ENCODE measurements around the gene DNMT1.

DNMT1 gene

DNA sequence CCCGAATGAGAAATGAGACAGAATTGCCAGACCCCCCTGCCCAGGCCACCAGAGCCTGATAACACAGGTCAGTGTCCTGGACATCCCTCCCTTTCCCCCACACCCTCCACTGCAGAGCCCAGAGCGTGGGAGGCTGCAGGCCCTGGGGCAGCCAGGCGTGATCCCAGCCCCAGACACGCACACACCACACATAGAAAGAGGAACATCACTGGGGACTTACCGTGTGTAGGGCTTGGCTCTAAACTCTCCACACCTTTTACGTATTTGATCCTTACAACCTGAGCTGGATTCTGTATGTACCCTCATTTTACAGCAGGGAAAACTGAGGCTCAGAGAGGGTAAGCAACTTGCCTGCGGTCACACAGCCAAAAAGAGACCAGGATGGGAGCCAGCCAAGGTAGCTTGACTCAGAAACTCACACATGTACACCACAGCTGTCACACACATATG is 91.9 kb downstream of the DNMT1 start:
- in situ Hi-C loops (cut with HindIII; ENCODE audit: low sequenced_read_pairs) = loop anchor here (25.0 kb wide), 1 partner anchor 166 kb away; the partner anchor contains the start of gene OLFM2

- in situ Hi-C loops (cut with HindIII; ENCODE audit: low sequenced_read_pairs) = loop anchor here (25.0 kb wide), 1 partner anchor 163 kb away; the partner anchor contains the start of gene OLFM2
Observed at GRCh38 chr19:10100163-10100785, 94.5 kb downstream of the DNMT1 start.

DNA sequence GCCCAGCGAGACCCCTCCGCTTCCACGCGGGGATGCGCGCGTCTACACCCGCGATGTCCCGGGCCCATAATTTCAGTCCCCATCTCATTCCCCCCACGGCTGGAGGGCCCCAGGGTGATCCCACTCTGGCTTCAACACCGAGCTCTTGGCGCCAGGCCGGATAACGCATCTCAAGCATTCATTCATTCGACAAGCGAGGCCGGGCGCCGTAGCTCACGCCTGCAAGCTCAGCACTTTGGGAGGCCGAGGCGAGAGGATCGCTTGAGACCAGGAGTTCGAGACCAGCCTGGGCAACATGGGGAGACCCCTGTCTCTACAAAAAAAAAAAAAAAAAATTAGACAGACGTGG is 98.2 kb downstream of the DNMT1 start:
- in situ Hi-C loops (cut with HindIII; ENCODE audit: low sequenced_read_pairs) = no loop called here

DNA sequence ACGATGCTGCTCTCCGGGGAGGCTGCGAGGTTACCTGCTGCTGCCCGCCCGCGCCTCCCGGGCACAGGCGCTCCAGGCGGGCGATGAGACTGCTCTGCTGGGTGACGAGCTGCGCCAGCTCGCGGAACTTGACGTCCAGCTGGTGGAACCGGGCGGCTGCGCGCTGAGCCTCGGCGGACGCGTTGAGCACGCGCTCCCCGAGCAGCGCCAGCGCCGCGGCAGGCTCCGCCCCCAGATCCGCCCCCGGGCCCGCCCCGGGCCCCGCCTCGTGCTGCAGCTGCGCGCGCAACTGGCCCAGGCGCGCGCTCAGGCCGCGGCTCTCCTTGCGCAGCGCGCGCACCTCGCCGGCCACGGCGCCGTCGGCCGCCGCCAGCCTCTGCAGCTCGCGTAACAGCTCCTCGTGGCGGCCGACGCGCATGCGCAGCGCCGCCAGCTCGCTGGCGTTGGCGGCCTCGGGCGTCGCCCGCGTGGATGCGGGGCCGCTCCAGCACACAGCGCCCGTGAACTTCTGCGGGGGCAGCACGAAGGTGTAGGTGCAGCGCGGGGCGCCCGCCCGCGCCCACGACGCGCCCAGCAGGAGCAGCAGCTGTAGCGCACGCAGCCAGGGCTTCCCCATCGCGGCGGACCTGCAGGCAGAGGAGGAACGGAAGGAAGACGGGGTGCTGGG is 98.7 kb downstream of the DNMT1 start:
- in situ Hi-C loops (cut with HindIII; ENCODE audit: low sequenced_read_pairs) = no loop called here

DNA sequence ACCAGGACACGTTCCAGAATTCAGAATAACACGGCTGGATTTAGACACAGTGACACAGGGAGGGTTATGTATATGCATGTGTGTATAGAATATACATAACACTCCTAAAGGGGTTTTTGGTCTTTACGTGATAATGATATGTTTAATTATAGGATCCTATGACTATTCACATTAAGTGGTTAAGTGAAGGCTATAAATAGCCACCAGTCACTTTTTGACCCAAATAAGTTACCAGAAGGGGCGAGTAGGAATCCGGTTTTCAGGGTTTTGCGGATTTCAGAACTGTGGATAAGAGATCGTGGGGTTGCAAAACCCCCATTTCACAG is 99.2 kb downstream of the DNMT1 start:
- in situ Hi-C loops (cut with HindIII; ENCODE audit: low sequenced_read_pairs) = no loop called here

GRCh38 chr19:10093295-10094186 is 101.2 kb downstream of the DNMT1 start:
- in situ Hi-C loops (cut with HindIII; ENCODE audit: low sequenced_read_pairs) = no loop called here

GRCh38 chr19:10092648-10093294 is 102.0 kb downstream of the DNMT1 start:
- in situ Hi-C loops (cut with HindIII; ENCODE audit: low sequenced_read_pairs) = no loop called here

- in situ Hi-C loops (cut with HindIII; ENCODE audit: low sequenced_read_pairs) = no loop called here
Observed at GRCh38 chr19:10091895-10092641, 102.7 kb downstream of the DNMT1 start.

GRCh38 chr19:10091370-10091687 is 103.4 kb downstream of the DNMT1 start:
- in situ Hi-C loops (cut with HindIII; ENCODE audit: low sequenced_read_pairs) = no loop called here

DNA sequence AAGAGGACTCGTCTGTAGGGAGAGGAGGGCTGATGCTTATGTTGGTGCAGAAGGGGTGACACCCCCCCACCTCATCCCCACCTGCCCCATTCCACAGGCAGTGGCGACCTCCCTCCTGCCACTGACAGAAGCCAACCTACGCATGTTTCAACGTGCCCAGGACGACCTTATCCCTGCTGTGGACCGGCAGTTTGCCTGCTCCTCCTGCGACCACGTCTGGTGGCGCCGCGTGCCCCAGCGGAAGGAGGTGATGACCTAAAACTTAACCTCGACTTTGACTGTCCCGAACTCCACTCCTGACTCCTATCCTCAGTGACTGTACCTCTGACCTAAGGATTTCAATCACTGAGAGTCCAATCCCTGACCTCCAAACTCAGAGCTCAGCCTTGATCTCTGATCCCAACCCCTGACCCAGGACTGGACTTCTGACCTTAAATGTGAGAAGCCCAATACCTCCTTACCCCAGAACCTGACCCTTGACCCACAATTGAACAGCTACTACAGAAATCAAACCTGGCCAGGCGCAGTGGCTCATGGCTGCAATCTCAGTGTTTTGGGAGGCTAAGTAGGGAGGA is 104.9 kb downstream of the DNMT1 start:
- in situ Hi-C loops (cut with HindIII; ENCODE audit: low sequenced_read_pairs) = no loop called here

DNA sequence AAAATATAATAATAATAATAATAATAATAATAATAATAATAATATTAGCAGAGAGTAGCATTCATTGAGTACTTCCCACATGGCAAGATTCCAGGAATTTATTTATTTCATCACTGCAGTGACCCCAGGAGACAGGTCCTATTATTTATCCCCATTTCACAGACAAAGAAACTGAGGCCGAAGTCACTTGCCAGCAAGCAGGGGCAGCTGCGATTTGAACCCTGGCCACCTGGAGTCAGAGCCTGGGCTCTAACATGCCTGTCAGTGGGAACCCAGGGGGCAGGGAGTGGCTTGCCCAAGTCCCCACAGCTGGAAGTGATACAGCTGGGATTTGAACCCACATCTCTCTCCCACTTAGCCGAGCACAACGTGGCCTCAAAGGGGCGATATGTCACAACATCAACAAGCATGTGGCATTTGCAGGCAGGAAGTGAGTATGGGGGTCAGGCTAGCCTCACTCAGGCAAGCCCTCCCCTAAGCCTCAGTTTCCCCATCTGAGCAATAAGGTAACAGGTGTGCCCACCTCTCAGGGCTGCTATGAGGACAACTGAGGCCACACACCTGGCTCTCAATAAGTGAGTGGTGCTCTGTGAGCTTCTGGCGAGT is 105.7 kb downstream of the DNMT1 start:
- in situ Hi-C loops (cut with HindIII; ENCODE audit: low sequenced_read_pairs) = no loop called here

GRCh38 chr19:10087296-10088061 is 107.3 kb downstream of the DNMT1 start:
- in situ Hi-C loops (cut with HindIII; ENCODE audit: low sequenced_read_pairs) = no loop called here

GRCh38 chr19:10086591-10087192 is 108.1 kb downstream of the DNMT1 start:
- in situ Hi-C loops (cut with HindIII; ENCODE audit: low sequenced_read_pairs) = no loop called here

- in situ Hi-C loops (cut with HindIII; ENCODE audit: low sequenced_read_pairs) = no loop called here
Observed at GRCh38 chr19:10085641-10086590, 108.8 kb downstream of the DNMT1 start, which contains the start of gene SHFL. Gene SHFL, plus strand, starts transcription at chr19:10086317. Its CDS starts 111 bp downstream, at chr19:10086428.

DNA sequence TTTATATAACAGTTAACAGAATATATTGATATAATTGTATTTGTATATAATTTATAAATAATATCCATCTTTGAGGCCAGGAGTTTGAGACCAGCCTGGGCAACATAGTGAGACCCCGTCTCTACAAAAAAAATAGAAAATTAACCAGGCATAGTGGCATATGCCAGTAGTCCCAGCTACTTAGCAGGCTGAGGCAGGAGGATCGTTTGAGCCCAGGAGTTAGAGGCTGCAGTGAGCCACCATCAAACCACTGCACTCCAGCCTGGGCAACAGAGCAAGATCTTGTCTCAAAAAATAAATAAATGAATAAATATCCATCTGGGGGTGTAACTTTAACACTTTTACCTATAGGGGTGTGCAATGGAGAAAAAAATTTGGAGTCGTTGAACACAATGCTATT is 110.0 kb downstream of the DNMT1 start:
- in situ Hi-C loops (cut with HindIII; ENCODE audit: low sequenced_read_pairs) = no loop called here

GRCh38 chr19:10083911-10084310 is 110.8 kb downstream of the DNMT1 start:
- in situ Hi-C loops (cut with HindIII; ENCODE audit: low sequenced_read_pairs) = no loop called here

Data from endothelial cell of hepatic sinusoid (primary cell).